Left renal cortex interstitium (tissue), 4 donors: ENCODE measurements around the gene HERC4. TPM values are rescaled to one million over a fixed set of nuclear protein-coding genes. Genes with fewer than 3 reads are reported as not detected.
"Not testable (repeated sequence)": the region's sequence is repeated elsewhere in the genome, so short reads cannot be mapped to it uniquely, and the experiment has no call there.

ENCODE experiments used
- DNase-seq, 4 donors: peaks; one replicate each; pipeline ENCODE4 v3.0.0-alpha.2; 2013; ENCODE audit warnings: low read depth in 4 of 4, low spot score in 2 of 4, missing footprints in 1 of 4
- polyA plus RNA-seq, 4 donors: library from polyadenylated mRNA; unstranded; fragments of 120-200 nt; gene quantifications; one replicate each; pipeline ENCODE4 v1.2.1, GENCODE V29; 2013; ENCODE audit not compliant: insufficient read length in 4 of 4

Gene HERC4
- polyA plus RNA-seq, 4 donors, result 36.5 to 65.5 (median 50.1) TPM

DNA sequence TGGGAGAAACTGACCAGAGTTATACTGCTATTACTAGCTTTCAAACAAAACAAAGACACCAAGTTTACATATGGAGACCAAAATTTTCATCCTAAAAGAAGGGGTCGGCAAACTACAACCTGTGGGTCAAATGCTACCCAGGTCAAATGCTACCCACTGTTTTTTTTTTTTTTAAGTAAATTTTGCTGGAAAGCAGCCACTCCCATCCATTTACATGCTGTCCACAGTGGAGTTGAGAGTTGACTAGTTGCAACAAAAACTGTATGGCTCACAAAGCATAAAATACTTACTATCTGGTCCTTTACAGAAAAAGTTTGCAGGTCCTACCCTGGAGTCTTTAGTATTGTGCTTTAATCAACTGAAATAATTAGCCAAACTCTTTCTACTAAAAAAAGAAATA lies 99.2 kb downstream of the HERC4 start:
- DNase-seq, result no peak

- DNase-seq, result no peak
Observed at GRCh38 chr10:67971311-67971710, 103.8 kb downstream of the HERC4 start.

DNA sequence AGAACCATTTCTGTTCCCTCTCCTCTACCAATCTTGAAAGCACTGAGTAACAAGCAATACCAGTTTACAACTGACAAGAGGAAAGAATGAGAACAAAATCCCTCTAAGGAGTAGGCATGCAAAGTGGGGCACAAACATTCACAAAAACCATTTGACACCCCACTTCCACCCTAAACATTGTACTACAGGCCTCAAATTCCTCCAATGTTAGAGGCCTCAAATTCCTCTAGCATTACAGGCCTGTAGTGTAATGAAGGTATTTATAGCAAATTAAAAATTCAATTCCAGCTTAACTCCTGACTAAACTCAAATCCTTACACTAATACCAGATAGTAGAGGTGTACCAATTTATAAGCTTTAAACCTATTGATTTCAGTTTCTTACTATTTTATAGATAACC lies 105.2 kb downstream of the HERC4 start:
- DNase-seq, result no peak

DNA sequence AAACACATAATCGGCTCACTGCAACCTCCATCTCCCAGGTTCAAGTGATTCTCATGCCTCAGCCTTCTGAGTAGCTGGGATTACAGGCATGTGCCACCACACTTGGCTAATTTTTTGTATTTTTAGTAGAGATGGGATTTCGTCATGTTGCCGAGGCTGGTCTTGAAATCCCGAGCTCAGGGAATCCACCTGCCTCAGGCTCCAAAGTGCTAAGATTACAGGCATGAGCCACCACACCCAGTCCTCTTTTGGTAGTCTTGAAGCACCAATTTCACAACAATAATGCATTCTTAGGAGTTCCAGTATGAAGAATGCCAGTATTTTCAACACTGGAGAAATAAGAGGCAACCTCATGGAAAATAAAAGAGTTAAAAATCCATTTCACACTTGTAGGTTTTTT lies 109.0 kb downstream of the HERC4 start:
- DNase-seq, result not testable (repeated sequence)

GRCh38 chr10:67965456-67965855 lies 109.6 kb downstream of the HERC4 start:
- no peak for DNase-seq

- no peak for DNase-seq
Observed at GRCh38 chr10:67959839-67960476, 115.1 kb downstream of the HERC4 start.

DNA sequence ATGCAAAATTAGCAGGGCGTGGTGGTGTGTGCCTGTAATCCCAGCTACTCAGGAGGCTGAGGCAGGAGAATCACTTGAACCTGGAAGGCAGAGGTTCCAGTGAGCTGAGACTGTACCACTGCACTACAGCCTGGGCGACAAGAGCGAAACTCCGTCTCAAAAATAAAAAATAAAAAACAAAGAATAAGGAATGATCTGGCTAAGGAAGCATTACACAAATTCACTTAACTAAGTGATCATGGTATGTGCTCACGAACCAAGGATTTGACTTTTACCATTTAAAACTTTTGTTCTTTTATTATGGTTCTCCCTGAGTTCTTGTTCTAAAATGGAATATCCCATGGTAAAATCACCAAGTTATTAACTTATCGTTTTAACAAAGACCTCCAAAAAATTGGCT lies 119.5 kb downstream of the HERC4 start:
- no peak for DNase-seq

DNA sequence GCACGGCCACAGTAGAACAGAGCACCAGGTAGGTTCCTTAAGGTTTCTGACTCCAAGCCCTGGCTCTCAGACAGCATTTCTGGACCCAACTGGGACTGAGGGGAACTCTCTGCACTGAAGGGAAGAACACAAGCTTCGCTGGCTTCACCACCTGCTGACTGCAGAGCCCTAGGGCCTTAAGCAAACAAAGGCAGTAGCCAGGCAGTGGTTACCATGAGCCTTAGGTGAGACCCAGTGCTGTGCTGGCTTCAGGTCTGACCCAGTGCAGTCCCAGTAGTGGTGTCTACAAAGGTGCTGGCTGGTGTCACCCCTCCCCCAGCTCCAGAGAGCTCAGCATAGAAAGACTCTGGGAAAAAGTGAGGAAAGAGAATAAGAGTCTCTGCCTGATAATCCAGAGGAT lies 131.2 kb downstream of the HERC4 start:
- no peak for DNase-seq

DNA sequence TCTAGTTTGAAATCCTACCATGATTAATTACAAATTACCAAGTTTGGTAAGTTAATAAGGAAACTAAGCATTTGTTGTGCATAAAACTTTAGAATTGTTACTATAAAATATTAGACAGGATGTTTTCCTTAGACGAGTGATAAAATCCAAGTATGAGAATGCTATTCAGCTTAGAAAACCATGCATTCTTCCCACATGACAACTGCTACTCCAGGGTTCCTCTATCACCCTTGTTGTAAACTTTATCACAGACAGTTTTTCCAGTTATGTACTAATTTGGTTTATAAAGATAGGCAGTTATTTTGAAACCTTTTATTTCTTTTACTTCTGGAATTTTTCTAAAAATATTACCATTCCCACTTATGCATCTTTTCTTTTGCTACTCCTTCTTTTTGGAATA lies 138.7 kb downstream of the HERC4 start:
- DNase-seq, result no peak

DNA sequence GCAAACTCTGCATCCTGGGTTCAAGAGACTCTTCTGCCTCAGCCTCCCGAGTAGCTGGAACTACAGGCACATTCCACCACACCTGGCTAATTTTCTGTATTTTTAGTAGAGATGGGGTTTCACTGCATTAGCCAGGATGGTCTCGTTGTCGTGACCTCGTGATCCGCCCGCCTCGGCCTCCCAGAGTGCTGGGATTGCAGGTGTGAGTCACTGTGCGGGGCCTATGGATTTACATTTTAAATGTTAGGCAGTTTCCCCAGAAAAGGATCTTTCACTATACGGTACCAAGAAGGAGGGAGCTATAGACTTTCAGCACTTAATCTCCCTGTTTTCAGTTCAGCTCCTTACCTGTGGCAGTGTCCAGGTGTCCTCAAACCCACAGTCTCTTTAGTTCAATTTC lies 139.9 kb downstream of the HERC4 start:
- DNase-seq, result no peak

GRCh38 chr10:67934336-67934735 lies 140.7 kb downstream of the HERC4 start:
- no peak for DNase-seq

DNA sequence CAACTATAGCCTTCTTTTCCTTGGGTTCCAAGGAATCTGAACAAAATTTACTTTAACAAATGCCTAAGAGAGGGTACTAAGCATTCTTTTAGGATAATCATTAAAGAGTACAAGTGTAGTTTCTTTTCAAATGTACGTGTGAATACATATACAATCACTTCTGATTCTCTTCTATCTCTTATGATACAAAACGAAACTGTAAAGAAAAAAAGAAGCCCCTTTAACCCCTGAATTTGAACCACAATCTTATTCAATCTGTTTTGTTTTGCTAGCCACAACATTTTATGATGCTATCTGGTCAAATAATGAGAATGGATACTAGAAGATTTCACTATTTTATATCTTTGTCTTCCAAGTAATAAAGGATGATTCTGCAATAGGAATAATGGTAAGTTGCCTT lies 141.9 kb downstream of the HERC4 start:
- no peak for DNase-seq

GRCh38 chr10:67926951-67927350 lies 148.1 kb downstream of the HERC4 start:
- DNase-seq, result no peak

GRCh38 chr10:67925449-67926005 lies 149.6 kb downstream of the HERC4 start:
- no peak for DNase-seq

- DNase-seq, result no peak
Observed at GRCh38 chr10:67924136-67924535, 150.9 kb downstream of the HERC4 start.

- DNase-seq, result no peak
Observed at GRCh38 chr10:67923551-67923950, 151.5 kb downstream of the HERC4 start.

DNA sequence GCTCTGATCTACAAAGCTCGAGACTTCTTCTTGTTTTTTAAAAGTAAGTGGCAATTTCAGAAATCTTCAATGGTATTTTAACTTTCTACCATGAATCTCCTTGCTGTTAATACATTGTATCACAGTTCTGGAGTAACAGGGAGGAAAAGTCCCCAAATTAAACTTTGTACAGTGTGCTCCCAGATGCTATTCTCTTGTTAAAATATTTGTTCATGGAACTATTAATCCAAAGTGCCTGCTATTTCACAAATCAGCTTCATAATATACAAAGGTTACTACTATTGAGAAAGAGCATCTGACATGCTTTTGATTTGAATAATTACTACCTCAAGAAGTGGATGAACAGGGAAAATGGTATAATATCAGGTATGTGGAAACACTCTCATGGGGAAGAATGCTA lies 154.0 kb downstream of the HERC4 start:
- DNase-seq, result no peak

GRCh38 chr10:67917679-67918078 lies 157.4 kb downstream of the HERC4 start:
- DNase-seq, result no peak

DNA sequence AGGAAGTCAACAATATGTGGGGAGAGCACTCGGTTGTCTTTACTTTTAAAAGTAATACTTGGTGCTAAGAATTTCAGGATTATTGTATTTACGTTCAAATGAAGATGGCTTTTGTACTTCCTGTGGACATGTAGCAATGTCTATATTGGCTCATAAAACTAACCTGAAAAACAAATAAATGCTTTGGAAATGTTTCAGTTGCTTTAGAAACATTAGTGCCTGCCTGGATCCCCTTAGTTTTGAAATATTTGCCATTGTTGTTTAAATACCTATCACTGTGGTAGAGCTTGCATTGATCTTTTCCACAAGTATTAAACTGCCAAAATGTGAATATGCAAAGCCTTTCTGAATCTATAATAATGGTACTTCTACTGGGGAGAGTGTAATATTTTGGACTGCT lies 157.9 kb downstream of the HERC4 start:
- DNase-seq, result no peak

GRCh38 chr10:67914777-67915340 lies 160.2 kb downstream of the HERC4 start:
- no peak for DNase-seq

GRCh38 chr10:67912331-67912946 lies 162.6 kb downstream of the HERC4 start:
- no peak for DNase-seq

DNA sequence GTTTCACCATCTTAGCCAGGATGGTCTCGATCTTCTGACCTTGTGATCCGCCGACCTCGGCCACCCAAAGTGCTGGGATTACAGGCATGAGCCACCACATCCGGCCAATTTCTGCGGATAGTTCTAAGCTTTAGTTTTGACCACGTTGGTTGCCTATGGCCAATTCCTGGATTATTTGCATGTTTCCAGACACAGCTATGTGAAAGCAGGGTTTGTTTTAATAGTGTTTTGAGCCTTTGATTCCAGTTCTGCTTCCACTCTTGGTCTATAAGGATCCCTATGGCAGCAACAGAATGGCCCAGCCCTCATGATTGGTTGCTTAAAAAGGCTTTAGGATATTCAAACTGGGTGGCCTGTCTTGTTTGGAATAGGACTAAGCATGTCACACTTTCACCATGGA lies 171.5 kb downstream of the HERC4 start:
- no peak for DNase-seq
